ENCODE results near the gene CAPS. TPM values are rescaled to one million over a fixed set of nuclear protein-coding genes. Genes with fewer than 3 reads are reported as not detected.
"Not testable (repeated sequence)": the region's sequence is repeated elsewhere in the genome, so short reads cannot be mapped to it uniquely, and the experiment has no call there.

Gene CAPS
- total RNA-seq, 1 donor from 2014 or later, result 21.6 TPM

DNA sequence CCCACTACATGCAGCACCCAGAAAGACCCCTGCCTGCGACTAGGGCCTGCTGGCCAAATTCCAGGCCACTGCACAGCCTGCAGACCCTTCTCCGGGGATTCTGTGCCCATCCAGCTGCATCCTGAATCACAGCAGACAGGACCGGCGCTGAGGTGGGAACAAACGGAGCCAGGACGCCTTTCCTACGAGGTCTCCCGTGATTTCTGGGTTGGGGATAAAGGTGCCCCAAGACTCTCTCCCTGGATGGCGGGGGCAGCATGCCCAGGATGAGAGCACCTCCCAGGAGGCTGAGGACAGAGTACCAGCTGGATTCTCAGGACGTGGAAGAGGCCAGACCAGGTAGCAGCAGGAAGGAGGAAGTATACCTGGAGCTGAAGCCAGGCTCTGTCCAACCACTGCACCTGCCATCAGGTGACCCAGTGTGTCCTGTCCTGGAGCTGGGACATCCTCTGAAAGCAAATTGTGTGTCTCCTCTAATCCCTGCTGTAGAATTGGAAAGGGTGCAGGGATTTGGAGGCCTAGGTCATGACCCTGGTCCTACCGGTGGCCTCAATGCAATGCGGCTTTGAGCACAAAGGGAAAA, 40.3 kb upstream of the CAPS start:
- Mint-ChIP-seq H3K4me3 (no peak overlapping the region), H3K27ac (no peak overlapping the region), H3K9me3 (no peaks in the 10 kb centered on the region), H3K4me1 (no peaks in the 10 kb centered on the region), H3K36me3 (ENCODE audit: low read depth) (no peaks in the 10 kb centered on the region), H3K27me3 (peaks cover under 1% of the 10 kb centered on the region)
- no peak for ATAC-seq (ENCODE audit: low read depth)
- DNase-seq, result no peak
- CTCF ChIA-PET, result no interaction called here
- TF ChIP-seq, protein P1, sequence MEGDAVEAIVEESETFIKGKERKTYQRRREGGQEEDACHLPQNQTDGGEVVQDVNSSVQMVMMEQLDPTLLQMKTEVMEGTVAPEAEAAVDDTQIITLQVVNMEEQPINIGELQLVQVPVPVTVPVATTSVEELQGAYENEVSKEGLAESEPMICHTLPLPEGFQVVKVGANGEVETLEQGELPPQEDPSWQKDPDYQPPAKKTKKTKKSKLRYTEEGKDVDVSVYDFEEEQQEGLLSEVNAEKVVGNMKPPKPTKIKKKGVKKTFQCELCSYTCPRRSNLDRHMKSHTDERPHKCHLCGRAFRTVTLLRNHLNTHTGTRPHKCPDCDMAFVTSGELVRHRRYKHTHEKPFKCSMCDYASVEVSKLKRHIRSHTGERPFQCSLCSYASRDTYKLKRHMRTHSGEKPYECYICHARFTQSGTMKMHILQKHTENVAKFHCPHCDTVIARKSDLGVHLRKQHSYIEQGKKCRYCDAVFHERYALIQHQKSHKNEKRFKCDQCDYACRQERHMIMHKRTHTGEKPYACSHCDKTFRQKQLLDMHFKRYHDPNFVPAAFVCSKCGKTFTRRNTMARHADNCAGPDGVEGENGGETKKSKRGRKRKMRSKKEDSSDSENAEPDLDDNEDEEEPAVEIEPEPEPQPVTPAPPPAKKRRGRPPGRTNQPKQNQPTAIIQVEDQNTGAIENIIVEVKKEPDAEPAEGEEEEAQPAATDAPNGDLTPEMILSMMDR (IDR thresholded peaks at IDR 0.05), result no peak
- POLR2A ChIA-PET, result no interaction called here
- intact Hi-C loops (cut with micrococcal nuclease), result no loop called here

DNA sequence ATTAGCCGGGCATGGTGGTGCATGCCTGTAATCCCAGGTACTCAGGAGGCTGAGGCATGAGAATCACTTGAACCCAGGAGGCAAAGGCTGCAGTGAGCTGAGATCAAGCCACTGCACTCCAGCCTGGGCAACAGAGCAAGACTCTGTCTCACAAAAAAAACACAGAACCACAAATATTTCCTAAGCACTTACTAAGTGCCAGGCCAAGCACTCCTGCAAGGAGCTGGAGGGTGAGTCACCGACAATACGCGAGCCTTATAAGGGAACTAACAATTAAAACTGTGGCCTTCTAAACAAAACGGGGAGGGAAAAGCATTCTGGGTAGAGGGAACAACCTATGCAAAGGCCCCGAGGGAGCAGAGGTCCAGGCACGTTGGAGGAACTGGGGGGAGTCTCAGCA, 39.6 kb upstream of the CAPS start:
- H3K4me3 Mint-ChIP-seq; H3K27me3 Mint-ChIP-seq; H3K36me3 Mint-ChIP-seq (ENCODE audit: low read depth); H3K9me3 Mint-ChIP-seq; CTCF ChIA-PET; H3K27ac Mint-ChIP-seq; ATAC-seq (ENCODE audit: low read depth); H3K4me1 Mint-ChIP-seq; intact Hi-C loops (cut with micrococcal nuclease); POLR2A ChIA-PET; DNase-seq: not testable (repeated sequence)

DNA sequence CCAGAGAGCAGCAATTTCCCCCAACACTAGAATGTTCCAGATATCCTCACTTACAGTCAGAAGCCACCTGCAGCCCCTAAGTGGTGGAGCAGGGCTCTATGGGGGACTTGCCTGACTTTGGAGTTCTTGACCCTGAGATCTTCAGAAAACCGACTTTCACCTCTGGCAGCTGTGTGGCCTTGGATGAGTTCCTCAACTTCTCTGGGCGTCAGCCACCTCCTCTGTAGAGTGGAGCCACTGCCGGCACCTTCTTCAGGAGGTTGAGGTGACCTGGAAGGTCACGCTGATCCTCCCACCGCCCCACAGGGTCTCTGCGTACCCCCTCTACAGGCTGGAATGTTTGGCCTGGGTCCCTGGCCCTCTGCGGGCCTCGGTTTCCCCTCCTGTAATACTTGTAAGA, 36.6 kb upstream of the CAPS start:
- CTCF ChIA-PET, result no interaction called here
- peaks cover 8% of the 10 kb centered on the region for H3K27me3 Mint-ChIP-seq
- TF ChIP-seq, protein P1 (IDR thresholded peaks at IDR 0.05), result no peak

DNA sequence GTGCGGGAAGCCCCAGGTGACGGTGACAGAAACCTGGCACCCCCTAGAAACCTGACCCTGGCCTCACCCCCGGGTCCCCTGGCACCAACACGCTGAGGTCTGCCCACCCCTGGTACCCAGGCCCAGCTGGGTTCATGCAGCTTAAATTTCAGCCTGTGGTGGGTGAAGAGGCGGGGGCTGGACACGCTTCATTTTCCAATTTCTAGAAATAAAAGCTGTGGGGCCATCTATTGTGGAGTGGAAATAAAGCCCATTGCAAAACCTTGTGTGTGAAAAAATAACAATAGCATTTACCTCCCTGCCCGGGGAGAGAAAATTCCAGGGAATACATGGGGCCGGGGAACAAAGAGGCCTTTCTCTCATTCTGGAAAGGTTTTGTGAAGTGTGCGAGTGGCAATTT, 36.2 kb upstream of the CAPS start:
- POLR2A ChIA-PET, result no interaction called here
- Mint-ChIP-seq H3K9me3 (no peaks in the 10 kb centered on the region), H3K4me3 (no peak overlapping the region), H3K36me3 (ENCODE audit: low read depth) (no peaks in the 10 kb centered on the region), H3K27me3 (peaks cover 10% of the 10 kb centered on the region), H3K27ac (no peak overlapping the region), H3K4me1 (no peaks in the 10 kb centered on the region)
- CTCF ChIA-PET, result no interaction called here
- DNase-seq (no peak), ATAC-seq (ENCODE audit: low read depth) (no peak)
- intact Hi-C loops (cut with micrococcal nuclease), result no loop called here
- TF ChIP-seq, protein P1 (IDR thresholded peaks at IDR 0.05), result no peak

More for the DNA sequence above, 36.6 kb upstream of the CAPS start:
- H3K4me3 Mint-ChIP-seq, result no peak overlapping the region
- H3K9me3 Mint-ChIP-seq, result no peaks in the 10 kb centered on the region
- H3K36me3 Mint-ChIP-seq (ENCODE audit: low read depth), result no peaks in the 10 kb centered on the region
- intact Hi-C loops (cut with micrococcal nuclease), result no loop called here
- no peak overlapping the region for H3K27ac Mint-ChIP-seq
- DNase-seq (no peak), ATAC-seq (ENCODE audit: low read depth) (no peak)
- POLR2A ChIA-PET, result no interaction called here
- no peaks in the 10 kb centered on the region for H3K4me1 Mint-ChIP-seq

DNA sequence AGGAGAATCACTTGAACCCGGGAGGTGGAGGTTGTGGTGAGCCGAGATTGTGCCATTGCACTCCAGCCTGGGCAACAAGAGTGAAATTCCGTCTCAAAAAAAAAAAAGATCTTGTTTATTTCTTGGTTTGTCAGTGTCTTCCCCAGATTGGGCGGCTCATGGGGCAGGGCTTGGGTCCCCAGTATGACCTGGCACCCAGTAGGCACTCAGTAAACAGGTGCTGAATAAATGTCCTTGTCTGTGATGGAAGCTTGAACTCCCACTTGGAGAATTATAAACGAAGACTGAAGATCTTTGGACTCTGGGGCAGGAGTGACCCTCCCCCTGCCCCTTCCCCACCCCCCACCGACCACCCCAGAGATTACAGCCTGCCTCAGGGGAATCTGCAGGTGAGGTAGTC, 33.9 kb upstream of the CAPS start:
- Mint-ChIP-seq H3K27ac (peak overlapping the region; percentile 35), H3K27me3 (peaks cover 10% of the 10 kb centered on the region), H3K4me1 (peaks cover 2% of the 10 kb centered on the region), H3K36me3 (ENCODE audit: low read depth) (no peaks in the 10 kb centered on the region), H3K4me3 (no peak overlapping the region), H3K9me3 (no peaks in the 10 kb centered on the region)
- ChIA-PET POLR2A (no interaction called here), CTCF (no interaction called here)
- TF ChIP-seq, protein P1 (IDR thresholded peaks at IDR 0.05), result no peak
- intact Hi-C loops (cut with micrococcal nuclease), result no loop called here
- DNase-seq (no peak), ATAC-seq (ENCODE audit: low read depth) (no peak)

DNA sequence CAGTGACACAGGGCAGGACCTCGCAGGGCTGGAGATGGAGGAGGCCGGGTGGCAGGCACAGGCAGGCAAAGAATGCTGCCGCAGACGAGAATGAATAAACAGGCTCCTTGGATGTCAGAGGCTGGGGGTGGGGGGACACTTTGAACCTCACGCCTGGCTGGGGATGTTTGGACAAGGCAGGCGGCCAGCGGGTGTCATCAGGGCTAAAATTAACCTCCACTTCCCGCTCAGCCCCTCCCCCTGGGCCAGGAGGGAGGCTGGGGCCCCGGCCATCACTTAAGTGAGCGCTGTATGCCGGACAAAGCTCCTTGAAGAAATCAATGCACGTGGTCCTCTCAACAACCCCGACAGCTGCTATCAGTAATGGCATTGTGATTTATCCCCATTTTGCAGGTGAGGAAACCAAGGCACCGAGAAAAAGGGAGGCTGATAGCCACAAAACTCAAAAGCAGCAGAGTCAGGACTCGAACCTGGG, 33.4 kb upstream of the CAPS start:
- ATAC-seq (ENCODE audit: low read depth) (no peak), DNase-seq (no peak)
- H3K36me3 Mint-ChIP-seq (ENCODE audit: low read depth), result no peaks in the 10 kb centered on the region
- H3K4me3 Mint-ChIP-seq, result no peak overlapping the region
- H3K27me3 Mint-ChIP-seq, result peaks cover 10% of the 10 kb centered on the region
- H3K27ac Mint-ChIP-seq, result no peak overlapping the region
- TF ChIP-seq, protein P1 (IDR thresholded peaks at IDR 0.05), result no peak
- ChIA-PET POLR2A (interaction anchor here (0.6 kb wide), 1 partner anchor 77 kb away, joined by 13 read pairs; no protein-coding TSS in a partner anchor), CTCF (no interaction called here)
- H3K4me1 Mint-ChIP-seq, result peaks cover 2% of the 10 kb centered on the region
- no peaks in the 10 kb centered on the region for H3K9me3 Mint-ChIP-seq
- intact Hi-C loops (cut with micrococcal nuclease), result no loop called here

Measured in activated B cell treated with CpG ODN at 0.5 μM for 24 hours (primary cell).